WTC11 (cell line): ENCODE data around the gene PLSCR4.

Experiments
- CREB1 ChIP-seq: sonication (generic); formaldehyde crosslinking; IDR thresholded peaks from 2 replicates; pipeline ENCODE4 v1.8.0; 2023; ENCODE audit warnings: mild to moderate bottlenecking, missing genetic modification reagents
- CTCF ChIP-seq: fragments of 200-600 bp; IDR thresholded peaks from 2 replicates; pipeline ENCODE4 v1.8.0; 2022; ENCODE audit warnings: antibody characterized with exemption
- FOXP4 ChIP-seq: sonication (generic); formaldehyde crosslinking; IDR thresholded peaks from 2 replicates; pipeline ENCODE4 v1.8.0; 2022; ENCODE audit warnings: mild to moderate bottlenecking, missing genetic modification reagents
- MXD4 ChIP-seq: fragments of 250-450 bp; sonication (Bioruptor Pico); IDR thresholded peaks from 2 replicates; pipeline ENCODE4 v1.8.0; 2021; ENCODE audit warnings: mild to moderate bottlenecking, moderate library complexity, borderline replicate concordance
- NR2C2 ChIP-seq: sonication (generic); formaldehyde crosslinking; IDR thresholded peaks from 2 replicates; pipeline ENCODE4 v1.8.0; 2022; ENCODE audit warnings: mild to moderate bottlenecking, missing genetic modification reagents
- TP53 ChIP-seq: sonication (generic); formaldehyde crosslinking; IDR thresholded peaks from 2 replicates; pipeline ENCODE4 v1.8.1; 2023; ENCODE audit warnings: mild to moderate bottlenecking, missing genetic modification reagents
- ZNF263 ChIP-seq: sonication (generic); formaldehyde crosslinking; IDR thresholded peaks from 2 replicates; pipeline ENCODE4 v1.8.1; 2022; ENCODE audit warnings: low read depth, mild to moderate bottlenecking, moderate library complexity, missing genetic modification reagents

GRCh38 chr3:146269271-146269670, 18.4 kb upstream of the PLSCR4 start:
- TF ChIP-seq ZNF263 (CRISPR knock-in tag) (no peak), NR2C2 (no peak), FOXP4 (CRISPR knock-in tag) (no peak), CTCF (no peak), CREB1 (no peak), TP53 (CRISPR knock-in tag) (no peak), MXD4 (CRISPR knock-in tag) (no peak)
